ENCODE data around the gene C2CD2.

C2CD2 gene

DNA sequence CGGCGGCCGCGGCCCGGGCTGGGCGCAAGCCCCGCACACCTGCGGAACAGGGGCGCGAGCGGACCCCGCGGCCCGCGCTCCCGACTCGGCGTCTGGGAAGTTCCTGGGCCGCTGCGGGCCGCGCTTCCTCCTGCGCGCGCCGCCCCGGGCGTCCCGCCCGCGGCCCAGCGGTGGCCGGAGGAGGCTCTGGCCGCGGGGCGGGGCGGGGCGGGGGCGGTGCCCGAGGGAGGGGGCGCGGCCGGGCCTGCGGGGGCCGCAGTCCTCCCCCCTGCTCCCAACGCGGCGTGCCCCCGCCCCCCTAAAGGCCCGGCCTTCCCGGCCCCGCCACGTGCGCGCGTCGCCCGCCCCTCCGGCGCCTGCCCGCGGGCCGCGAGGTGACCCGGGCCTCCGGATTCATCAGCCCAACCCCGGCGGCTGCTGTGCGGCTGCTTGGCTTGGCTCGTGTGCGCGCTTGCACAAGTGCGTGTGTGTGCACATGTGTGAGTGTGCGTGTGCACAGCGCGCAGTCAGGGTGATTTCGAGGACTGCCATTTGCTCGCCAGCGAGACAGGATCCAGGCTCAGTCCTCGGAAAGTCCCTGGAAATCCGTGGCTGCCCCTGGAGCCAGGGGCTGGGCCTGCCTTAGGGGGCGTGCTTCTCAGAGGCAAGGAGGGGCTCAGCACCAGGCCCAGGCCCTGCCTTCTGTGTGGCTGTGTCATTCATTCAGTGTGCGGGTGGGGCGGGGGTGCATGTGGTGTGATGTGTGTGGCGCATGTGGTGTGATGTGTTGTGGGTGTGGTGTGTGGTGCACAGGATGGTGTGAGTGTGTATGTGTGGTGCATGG is at the start of gene C2CD2:
C2CD2 (minus strand) TSS at position 188 of the 823 bp plus-strand sequence. CDS start 370 bp downstream, outside the sequence.
- Histone ChIP-seq H3K79me2 (ENCODE audit: insufficient read depth, low read length) (no peaks in the 10 kb centered on the region), H3K4me1 (ENCODE audit: insufficient read depth, low read length, poor library complexity, severe bottlenecking) (peaks cover 27% of the 10 kb centered on the region), H3K9me2 (replicated peaks; ENCODE audit: low read depth, low read length) (no peaks in the 10 kb centered on the region), H3K27me3 (ENCODE audit: insufficient read depth, low read length, poor library complexity, severe bottlenecking) (no peaks in the 10 kb centered on the region), H3F3A (ENCODE audit: low read depth) (peaks cover 14% of the 10 kb centered on the region; the same call in 1 of the 2 replicates), H3K36me3 (ENCODE audit: insufficient read depth, low read length) (no peaks in the 10 kb centered on the region), H2AFZ (ENCODE audit: low read length) (no peak within 1 kb of the TSS), H4K20me1 (ENCODE audit: insufficient read depth, low read length, poor library complexity, severe bottlenecking) (no peaks in the 10 kb centered on the region), H3K4me2 (ENCODE audit: low read depth, low read length, poor library complexity, severe bottlenecking) (no peak within 1 kb of the TSS), H3K4me3 (ENCODE audit: low read length, poor library complexity, severe bottlenecking) (no peak within 1 kb of the TSS), H3K9ac (ENCODE audit: low read depth, low read length, poor library complexity, severe bottlenecking) (no peak within 1 kb of the TSS), H3K9me3 (ENCODE audit: insufficient read depth, low read depth, low read length) (no peaks in the 10 kb centered on the region)
- TF ChIP-seq, protein P1, sequence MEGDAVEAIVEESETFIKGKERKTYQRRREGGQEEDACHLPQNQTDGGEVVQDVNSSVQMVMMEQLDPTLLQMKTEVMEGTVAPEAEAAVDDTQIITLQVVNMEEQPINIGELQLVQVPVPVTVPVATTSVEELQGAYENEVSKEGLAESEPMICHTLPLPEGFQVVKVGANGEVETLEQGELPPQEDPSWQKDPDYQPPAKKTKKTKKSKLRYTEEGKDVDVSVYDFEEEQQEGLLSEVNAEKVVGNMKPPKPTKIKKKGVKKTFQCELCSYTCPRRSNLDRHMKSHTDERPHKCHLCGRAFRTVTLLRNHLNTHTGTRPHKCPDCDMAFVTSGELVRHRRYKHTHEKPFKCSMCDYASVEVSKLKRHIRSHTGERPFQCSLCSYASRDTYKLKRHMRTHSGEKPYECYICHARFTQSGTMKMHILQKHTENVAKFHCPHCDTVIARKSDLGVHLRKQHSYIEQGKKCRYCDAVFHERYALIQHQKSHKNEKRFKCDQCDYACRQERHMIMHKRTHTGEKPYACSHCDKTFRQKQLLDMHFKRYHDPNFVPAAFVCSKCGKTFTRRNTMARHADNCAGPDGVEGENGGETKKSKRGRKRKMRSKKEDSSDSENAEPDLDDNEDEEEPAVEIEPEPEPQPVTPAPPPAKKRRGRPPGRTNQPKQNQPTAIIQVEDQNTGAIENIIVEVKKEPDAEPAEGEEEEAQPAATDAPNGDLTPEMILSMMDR (conservative IDR thresholded peaks at IDR 0.05; ENCODE audit: low read length) = no peak
- no peak for TF ChIP-seq EZH2phosphoT487 (IDR thresholded peaks at IDR 0.05; ENCODE audit: borderline replicate concordance)

DNA sequence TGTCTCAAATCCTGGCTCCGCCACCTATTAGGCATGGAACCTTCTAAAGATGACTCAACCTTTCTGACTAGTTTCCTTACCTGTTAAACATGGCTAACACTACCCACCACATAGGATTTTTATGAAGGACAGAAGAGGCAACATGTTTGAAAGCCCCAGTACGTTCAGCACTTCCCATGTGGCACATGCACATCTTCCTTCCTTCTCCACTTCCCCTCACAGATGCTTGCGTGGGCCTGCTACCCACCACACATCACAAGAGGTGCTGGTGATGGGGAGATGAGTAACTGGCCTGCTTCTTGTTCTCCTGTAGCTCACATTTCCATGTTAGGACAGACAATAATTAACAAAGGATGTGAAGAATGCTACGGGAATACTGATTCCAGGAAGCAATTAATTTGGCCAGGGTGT is 49.2 kb upstream of the C2CD2 start:
- Histone ChIP-seq H3F3A (ENCODE audit: low read depth) (no peaks in the 10 kb centered on the region), H3K4me2 (ENCODE audit: low read depth, low read length, poor library complexity, severe bottlenecking) (peak overlapping the region; percentile 15), H4K20me1 (ENCODE audit: insufficient read depth, low read length, poor library complexity, severe bottlenecking) (peaks cover 5% of the 10 kb centered on the region), H3K9me2 (replicated peaks; ENCODE audit: low read depth, low read length) (no peaks in the 10 kb centered on the region), H3K4me1 (ENCODE audit: insufficient read depth, low read length, poor library complexity, severe bottlenecking) (peaks cover 48% of the 10 kb centered on the region), H3K27me3 (ENCODE audit: insufficient read depth, low read length, poor library complexity, severe bottlenecking) (no peaks in the 10 kb centered on the region), H2AFZ (ENCODE audit: low read length) (no peak overlapping the region), H3K36me3 (ENCODE audit: insufficient read depth, low read length) (peaks cover 22% of the 10 kb centered on the region; the same call in 1 of the 2 replicates), H3K4me3 (ENCODE audit: low read length, poor library complexity, severe bottlenecking) (no peak overlapping the region), H3K79me2 (ENCODE audit: insufficient read depth, low read length) (peaks cover 93% of the 10 kb centered on the region), H3K9me3 (ENCODE audit: insufficient read depth, low read depth, low read length) (no peaks in the 10 kb centered on the region), H3K9ac (ENCODE audit: low read depth, low read length, poor library complexity, severe bottlenecking) (no peak overlapping the region)
- TF ChIP-seq, protein P1 (conservative IDR thresholded peaks at IDR 0.05; ENCODE audit: low read length) = no peak
- TF ChIP-seq EZH2phosphoT487 (IDR thresholded peaks at IDR 0.05; ENCODE audit: borderline replicate concordance) = no peak

DNA sequence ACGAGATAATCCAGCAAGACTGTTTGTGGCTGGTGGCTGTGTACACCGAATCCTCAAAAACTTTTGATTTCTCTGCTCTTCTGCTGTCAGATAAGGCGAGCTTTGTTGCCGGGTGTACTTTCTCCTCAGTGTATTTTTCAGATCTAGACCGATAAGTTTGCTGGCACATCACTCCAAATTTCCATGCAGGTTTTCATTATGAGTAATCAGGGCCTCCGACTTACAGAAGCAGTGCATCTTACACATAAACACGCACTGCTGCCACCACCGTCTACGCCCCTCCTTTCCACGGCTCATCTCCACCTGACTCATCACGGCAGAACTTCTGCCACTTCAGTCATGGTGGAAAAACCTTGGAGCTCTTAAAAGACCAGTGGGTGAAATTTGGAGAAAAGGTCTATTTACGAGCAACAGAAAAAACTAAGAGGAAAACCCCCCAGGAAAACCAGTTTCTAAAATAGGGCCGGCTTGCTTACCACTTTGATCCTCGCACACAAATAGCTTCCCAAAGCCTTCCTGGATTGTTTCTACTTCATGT is 48.7 kb upstream of the C2CD2 start:
- no peak overlapping the region for H3K9ac ChIP-seq (ENCODE audit: low read depth, low read length, poor library complexity, severe bottlenecking)
- no peak overlapping the region for H3K4me3 ChIP-seq (ENCODE audit: low read length, poor library complexity, severe bottlenecking)
- H3K9me3 ChIP-seq (ENCODE audit: insufficient read depth, low read depth, low read length) = no peaks in the 10 kb centered on the region
- peaks cover 42% of the 10 kb centered on the region for H3K4me1 ChIP-seq (ENCODE audit: insufficient read depth, low read length, poor library complexity, severe bottlenecking)
- peaks cover 92% of the 10 kb centered on the region for H3K79me2 ChIP-seq (ENCODE audit: insufficient read depth, low read length)
- no peak overlapping the region for H2AFZ ChIP-seq (ENCODE audit: low read length)
- H3K27me3 ChIP-seq (ENCODE audit: insufficient read depth, low read length, poor library complexity, severe bottlenecking) = no peaks in the 10 kb centered on the region
- peak overlapping the region; percentile 15 for H3K4me2 ChIP-seq (ENCODE audit: low read depth, low read length, poor library complexity, severe bottlenecking)
- TF ChIP-seq, protein P1 (conservative IDR thresholded peaks at IDR 0.05; ENCODE audit: low read length) = no peak
- no peak for TF ChIP-seq EZH2phosphoT487 (IDR thresholded peaks at IDR 0.05; ENCODE audit: borderline replicate concordance)
- H4K20me1 ChIP-seq (ENCODE audit: insufficient read depth, low read length, poor library complexity, severe bottlenecking) = peaks cover 5% of the 10 kb centered on the region
- H3K9me2 ChIP-seq (replicated peaks; ENCODE audit: low read depth, low read length) = no peaks in the 10 kb centered on the region
- H3K36me3 ChIP-seq (ENCODE audit: insufficient read depth, low read length) = peaks cover 25% of the 10 kb centered on the region; the same call in 1 of the 2 replicates
- no peaks in the 10 kb centered on the region for H3F3A ChIP-seq (ENCODE audit: low read depth)
